Medulla oblongata (tissue), 1 donor: ENCODE results near the gene VIPR1.

ENCODE experiments used
- DNase-seq: peaks from one replicate; pipeline ENCODE4 v3.0.0-alpha.2; 2015; ENCODE audit errors: extremely low spot score

Gene VIPR1

GRCh38 chr3:42502429-42503250 is at the start of gene VIPR1:
Gene VIPR1, plus strand, starts transcription at chr3:42502643. Its CDS starts 93 bp downstream, at chr3:42502736.
- DNase-seq, result peak; percentile 70

GRCh38 chr3:42456211-42456610 is 46.2 kb upstream of the VIPR1 start:
- no peak for DNase-seq

- no peak for DNase-seq
Measured at GRCh38 chr3:42459151-42459550, 43.3 kb upstream of the VIPR1 start.

GRCh38 chr3:42461762-42462161 is 40.7 kb upstream of the VIPR1 start:
- DNase-seq, result no peak

DNA sequence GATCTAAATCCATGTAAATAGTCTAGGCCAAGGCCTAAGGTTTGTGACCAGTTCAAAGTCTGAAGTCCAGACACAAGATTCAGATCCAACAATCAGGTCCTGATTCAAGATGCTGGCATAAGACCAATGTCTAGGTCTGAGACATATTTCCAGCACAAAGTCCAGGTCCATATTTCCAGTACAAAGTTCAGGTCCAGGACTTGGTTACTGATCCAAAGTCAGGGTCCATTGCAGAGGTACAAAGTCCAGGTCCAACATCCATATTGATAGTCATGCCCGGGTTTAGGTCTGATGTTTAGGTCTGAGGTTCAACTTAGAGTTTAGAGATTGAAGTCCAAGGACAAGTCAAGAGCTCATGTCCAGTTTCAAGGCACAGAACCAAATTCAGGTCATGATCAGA is 39.4 kb upstream of the VIPR1 start:
- no peak for DNase-seq

DNA sequence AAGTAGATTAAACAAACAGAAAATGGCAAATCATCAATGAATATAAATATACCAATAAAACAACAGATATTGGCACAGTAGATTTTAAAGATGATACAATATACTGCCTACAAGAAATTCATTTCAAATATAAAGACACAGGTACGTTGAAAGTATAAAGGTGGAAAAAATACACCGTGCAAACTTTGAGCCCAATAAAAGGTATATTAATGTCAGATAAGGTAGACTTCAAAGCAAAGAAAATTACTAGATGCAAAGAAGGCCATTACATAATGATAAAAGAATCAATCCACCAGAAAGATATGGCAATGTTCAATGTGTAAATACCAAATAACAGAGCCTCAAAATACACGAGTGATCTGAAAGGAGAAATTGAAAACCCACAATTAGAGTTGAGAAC is 34.3 kb upstream of the VIPR1 start:
- no peak for DNase-seq

DNA sequence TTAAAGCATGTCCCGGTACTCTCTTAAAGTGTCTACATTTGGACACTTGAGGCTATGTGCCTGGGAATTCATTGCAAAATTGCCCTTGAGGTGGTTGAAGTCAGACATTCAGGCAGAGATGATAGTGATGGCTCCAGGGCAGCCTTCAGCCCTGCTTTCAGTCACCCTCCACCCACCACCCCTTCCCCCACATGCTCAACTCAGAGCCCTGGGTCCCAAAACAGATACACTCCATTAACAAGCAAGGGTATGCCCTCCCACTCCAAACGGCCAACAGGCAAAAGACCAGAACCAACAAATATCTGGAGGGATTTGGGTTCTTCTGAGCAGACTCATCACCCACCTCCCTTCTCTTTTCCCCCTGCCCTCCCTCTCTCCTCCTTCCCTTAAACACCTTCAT is 29.9 kb upstream of the VIPR1 start:
- DNase-seq, result no peak

- DNase-seq, result no peak
Measured at GRCh38 chr3:42473083-42473932, 29.1 kb upstream of the VIPR1 start.

DNA sequence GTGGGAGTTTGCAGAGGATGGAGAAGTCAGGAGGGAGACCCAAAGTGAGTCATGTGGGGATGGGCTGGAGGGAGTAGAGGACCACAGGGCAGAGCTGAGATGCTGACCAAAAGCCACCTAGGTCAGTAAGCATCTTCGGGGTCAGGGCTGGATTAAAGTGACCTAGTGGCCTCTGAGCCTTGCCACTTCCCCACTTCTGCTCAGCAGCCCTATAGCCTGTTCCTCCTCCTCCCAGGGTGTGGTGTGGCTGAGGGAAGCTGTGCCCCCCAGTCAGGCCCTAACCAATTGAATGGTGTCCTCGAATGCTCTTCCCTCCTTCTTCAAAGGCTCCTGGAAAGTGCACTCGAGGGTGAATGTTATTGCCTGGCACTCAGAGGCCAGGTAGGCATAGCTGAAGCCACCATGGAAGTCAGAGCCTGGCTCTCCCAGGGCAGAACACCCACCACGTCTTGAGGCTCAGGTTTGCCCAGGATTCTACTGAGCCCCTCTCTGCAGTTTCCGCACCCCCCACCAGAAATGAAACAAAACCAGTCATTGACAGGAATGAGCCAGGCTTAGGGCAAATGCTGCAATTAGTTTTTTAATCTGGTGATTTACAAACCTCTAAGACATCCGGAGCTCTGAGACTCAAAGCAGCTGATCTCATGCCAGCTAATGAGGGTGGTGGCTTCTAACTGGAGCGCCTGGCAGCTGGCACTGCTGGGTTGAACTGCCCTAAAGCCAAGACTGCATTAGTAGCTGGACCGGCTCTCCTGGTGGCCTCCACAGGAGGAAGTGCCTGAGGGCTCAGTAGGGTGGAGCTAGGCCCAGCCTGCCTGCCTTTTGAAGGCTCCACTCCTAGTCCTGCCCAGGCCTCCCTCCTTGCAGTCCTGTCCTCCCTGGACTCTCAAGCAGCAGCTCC is 26.0 kb upstream of the VIPR1 start:
- no peak for DNase-seq

DNA sequence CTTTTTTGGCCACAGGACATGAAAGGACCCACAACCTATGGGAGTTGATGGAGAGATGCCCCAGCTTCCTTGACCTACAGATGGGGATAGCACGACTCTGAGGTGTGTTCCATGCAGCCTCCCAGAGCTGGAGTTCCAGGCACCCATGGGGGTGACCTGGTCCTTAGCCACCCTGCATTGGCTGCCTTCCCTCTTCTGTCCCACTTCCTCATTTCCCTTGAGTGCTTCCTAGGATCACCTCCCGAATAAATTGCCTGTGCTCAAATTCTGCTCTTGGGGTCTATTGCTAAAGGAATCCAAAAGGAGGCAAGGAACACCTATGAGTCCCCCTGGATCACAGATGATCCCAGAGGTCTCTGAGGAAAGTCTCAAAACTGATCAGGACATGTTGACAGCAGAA is 24.7 kb upstream of the VIPR1 start:
- DNase-seq, result no peak

- no peak for DNase-seq
Measured at GRCh38 chr3:42478830-42479229, 23.6 kb upstream of the VIPR1 start.

DNA sequence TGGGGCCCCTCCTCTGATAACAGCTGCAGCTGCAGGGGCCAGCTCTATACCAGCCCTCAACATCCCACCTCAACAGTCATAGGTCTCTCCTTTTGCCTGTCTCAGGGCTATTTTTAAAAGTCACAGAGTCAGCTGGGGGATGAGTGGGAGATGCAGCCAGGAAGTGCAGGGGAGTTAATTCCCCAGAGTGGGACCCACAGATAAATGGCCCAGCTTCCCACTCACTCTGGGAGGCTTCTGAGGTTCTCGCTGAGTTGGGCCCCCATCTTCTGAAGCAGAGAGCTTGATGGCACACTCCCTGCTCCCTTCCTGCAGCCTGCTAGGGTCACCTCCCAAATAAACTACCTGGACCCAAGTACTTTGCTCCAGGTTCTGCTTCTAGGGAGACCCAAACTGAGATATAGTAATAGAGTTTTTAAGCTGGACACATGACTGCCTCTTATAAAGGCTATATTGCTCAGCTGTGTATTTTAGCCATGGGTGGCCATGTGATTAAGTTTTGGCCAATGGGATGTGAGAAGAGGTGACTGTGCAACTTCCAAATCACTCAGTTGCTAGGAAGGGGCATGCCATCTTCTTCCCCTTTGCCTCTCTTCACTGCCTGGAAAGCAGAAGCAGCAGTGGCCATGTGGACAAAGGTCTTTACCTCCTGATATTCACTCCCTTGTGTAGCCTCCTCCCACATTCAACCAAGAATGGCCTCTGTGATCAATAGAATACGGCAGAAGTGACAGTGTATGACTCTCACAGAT is 15.5 kb upstream of the VIPR1 start:
- no peak for DNase-seq

DNA sequence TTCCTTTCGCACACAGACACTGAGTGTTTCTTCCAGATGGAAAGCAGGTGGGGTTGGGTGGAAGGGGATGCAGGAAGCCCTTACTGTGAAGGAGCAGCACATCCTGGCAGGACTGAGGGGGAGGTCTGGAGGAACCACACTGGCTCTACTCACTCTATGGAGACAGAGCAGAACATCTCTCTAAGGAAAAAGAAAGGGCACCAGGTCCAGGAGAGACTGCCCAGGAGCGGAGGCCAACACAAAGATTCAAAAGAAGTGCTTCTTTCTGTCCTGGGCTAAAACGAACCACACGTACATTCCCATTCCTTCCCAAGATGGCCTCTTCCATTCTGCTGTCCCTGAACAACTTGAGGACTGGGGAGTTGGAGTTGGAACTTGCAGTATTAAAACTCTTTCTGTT is 13.8 kb upstream of the VIPR1 start:
- DNase-seq, result no peak

GRCh38 chr3:42489116-42489936 is 13.1 kb upstream of the VIPR1 start:
- no peak for DNase-seq

GRCh38 chr3:42489937-42490227 is 12.6 kb upstream of the VIPR1 start:
- no peak for DNase-seq

GRCh38 chr3:42490243-42490642 is 12.2 kb upstream of the VIPR1 start:
- peak; percentile 34 for DNase-seq

DNA sequence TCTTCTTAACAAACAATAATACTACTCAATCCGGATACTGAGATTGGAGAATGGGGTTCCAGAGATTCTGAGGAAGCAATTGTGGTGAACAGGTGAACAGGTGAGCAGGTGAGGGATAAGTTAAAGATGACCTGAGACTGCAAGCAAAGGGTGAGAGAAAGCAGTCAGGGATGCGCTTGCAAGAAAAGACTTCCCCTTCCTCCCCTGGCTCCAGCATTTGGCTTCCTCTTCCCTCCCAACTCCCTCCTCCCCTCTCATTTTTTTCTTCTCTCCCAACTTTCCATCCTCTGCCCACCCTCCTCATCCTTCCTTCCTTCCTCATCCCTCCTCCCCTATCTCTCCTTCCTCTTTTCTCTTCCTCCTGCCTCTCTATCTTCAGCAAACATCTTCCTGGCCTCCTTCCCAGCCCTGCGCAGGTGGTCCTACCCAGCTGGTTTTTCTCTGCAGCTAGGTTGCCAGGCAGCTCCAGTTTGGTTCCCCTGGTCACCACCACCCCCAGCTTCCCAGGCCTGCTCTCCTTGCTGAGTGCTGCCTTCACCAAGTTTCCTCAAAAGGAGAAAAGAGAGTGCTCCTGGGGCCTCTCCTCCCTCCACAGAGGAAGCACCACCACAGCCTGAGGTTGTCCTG is 10.4 kb upstream of the VIPR1 start:
- no peak for DNase-seq

DNA sequence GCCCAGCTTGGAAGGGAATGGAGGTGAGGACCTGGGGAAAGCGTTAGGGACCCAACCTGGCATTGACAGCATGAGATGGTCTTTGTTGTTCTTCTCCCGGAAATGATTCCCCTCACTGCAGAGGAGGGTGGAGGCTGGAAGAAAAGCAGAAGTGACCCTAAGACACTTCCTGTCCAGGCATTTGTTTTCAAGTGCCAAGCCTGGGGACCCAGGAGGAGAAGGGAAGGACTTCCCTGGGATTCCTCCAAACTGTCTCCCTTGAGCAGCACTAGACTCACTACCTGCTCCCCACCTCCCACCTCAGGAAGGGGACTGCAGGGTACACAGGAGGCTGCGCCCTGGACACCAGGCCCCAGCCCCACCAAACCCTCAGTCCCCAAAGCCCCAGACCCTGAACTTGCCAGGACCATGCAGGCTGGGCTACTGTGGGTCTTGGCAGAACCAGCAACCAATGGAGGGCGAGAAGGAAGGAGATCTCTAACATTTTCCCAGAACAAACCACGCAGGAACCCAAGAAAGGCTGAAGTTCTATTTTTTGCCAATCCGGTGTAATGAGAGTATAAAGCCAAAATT is 9.8 kb upstream of the VIPR1 start:
- DNase-seq, result peak; percentile 27

DNA sequence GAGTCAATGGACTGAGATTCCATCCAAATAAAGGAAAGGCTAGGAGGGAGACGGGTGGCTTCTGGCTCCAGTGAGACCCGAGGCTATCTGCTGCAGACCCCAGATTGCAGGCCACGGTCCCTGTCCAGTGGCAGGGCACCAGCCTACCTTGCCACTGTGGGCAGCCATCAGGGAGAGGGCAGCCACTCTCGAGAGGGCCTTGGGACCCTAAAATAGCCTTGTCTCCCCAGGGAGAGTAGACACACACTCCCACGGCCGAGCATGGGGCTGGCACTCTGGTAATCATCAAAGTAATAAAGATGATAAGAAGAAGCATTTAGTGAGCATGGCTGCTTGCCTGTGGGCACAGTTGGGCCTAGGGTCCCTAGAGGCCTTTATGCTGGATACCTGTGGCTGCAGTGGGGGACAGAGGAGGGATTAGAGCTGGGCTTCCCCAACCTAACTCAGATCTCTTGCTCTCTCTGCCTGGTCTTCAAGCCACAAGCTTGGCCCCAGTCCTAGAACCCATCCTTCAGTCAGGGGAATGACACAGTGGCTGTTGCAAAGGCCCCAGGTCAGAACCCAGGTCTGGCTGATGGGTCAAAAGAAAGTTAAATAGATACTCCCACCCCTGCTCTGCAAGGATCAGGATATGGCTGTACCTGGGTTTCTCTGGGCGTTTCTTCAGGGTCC is 9.2 kb upstream of the VIPR1 start:
- no peak for DNase-seq
